ENCODE data around the gene IL4R. TPM values are rescaled to one million over a fixed set of nuclear protein-coding genes. Genes with fewer than 3 reads are reported as not detected.

Gene IL4R
- total RNA-seq (2021; ENCODE audit: unreplicated experiment) (28.9 TPM), Bru-seq, nascent RNA (percentile 59 among the genes with signal in this experiment), BruChase-seq, experiment 1, labeled RNA remaining after a 2-hour chase (percentile 60 among the genes with signal in this experiment), BruChase-seq, experiment 2, labeled RNA remaining after a 6-hour chase (percentile 60 among the genes with signal in this experiment)
- 22.2 TPM for polyA plus RNA-seq (2012; ENCODE audit: insufficient read length)
- long read RNA-seq, partial matches to known transcripts = 5 of 26 reads
- long read RNA-seq, other reads (novel, unspliced or antisense) = 16 of 26 reads

GRCh38 chr16:27313422-27314160, at the start of gene IL4R:
Gene IL4R (plus strand): TSS chr16:27313974. CDS start chr16:27340204, 26,230 bp downstream.
- no TSS peak for BruUV-seq (replicated peaks)
- peak within 1 kb of the TSS; percentile 78 to 88 for H3K4me3 ChIP-seq (ENCODE audit: low read depth in 2 of 2, low read length in 2 of 2)
- ChIA-PET POLR2A (no interaction called here), CTCF (no interaction called here)
- H3K27ac ChIP-seq (ENCODE audit: low read length) = peak within 1 kb of the TSS; percentile 74
- intact Hi-C loops (cut with micrococcal nuclease; ENCODE audit: unreplicated experiment) = no loop called here
- TF ChIP-seq REST (IDR thresholded peaks at IDR 0.05; ENCODE audit: insufficient read depth in 1 of 2, low read depth in 2 of 2, low read length in 1 of 2) = no peak
- 0 out of 2 replicates have a peak, but pooled peaks have one; percentile 31 for TF ChIP-seq SIN3A (IDR thresholded peaks at IDR 0.05; ENCODE audit: borderline replicate concordance, insufficient read depth, low read depth, low read length)
- TF ChIP-seq POLR2AphosphoS5 (IDR thresholded peaks at IDR 0.05; ENCODE audit: low read depth, low read length) = no peak
- TF ChIP-seq CTCF (IDR thresholded peaks at IDR 0.05) = no peak
- 0 out of 2 replicates have a peak, but pooled peaks have one; percentile 20 for TF ChIP-seq TCF7L2 (IDR thresholded peaks at IDR 0.05; ENCODE audit: low read depth, low read length)
- DNase-seq (ENCODE audit: low read depth, low spot score) (no peak), ATAC-seq (peak; percentile 83)
- H3K4me1 ChIP-seq (ENCODE audit: control insufficient read depth, insufficient read depth, low read length) = peaks cover 14% of the 10 kb centered on the region
- no peaks in the 10 kb centered on the region; the same call in 1 of the 2 replicates for H3K36me3 ChIP-seq (ENCODE audit: control insufficient read depth, insufficient read depth, low read length)
- H3K27me3 ChIP-seq (ENCODE audit: control insufficient read depth, insufficient read depth, low read length) = no peaks in the 10 kb centered on the region
- in situ Hi-C loops (cut with HindIII; ENCODE audit: low pct_unique_long_range_greater_than_20kb, low sequenced_read_pairs) = no loop called here
- H3K9me3 ChIP-seq (ENCODE audit: control insufficient read depth, insufficient read depth, low read depth, low read length) = no peaks in the 10 kb centered on the region

- intact Hi-C loops (cut with micrococcal nuclease; ENCODE audit: unreplicated experiment) = no loop called here
- Histone ChIP-seq H3K27me3 (ENCODE audit: control insufficient read depth, insufficient read depth, low read length) (no peaks in the 10 kb centered on the region), H3K4me1 (ENCODE audit: control insufficient read depth, insufficient read depth, low read length) (no peaks in the 10 kb centered on the region; the same call in 1 of the 2 replicates), H3K36me3 (ENCODE audit: control insufficient read depth, insufficient read depth, low read length) (no peaks in the 10 kb centered on the region), H3K9me3 (ENCODE audit: control insufficient read depth, insufficient read depth, low read depth, low read length) (no peaks in the 10 kb centered on the region), H3K27ac (ENCODE audit: low read length) (no peak overlapping the region), H3K4me3 (ENCODE audit: low read depth in 2 of 2, low read length in 2 of 2) (no peak overlapping the region)
- POLR2A ChIA-PET = no interaction called here
- in situ Hi-C loops (cut with HindIII; ENCODE audit: low pct_unique_long_range_greater_than_20kb, low sequenced_read_pairs) = no loop called here
- BruUV-seq (replicated peaks) = no TSS peak
- CTCF ChIA-PET = no interaction called here
- TF ChIP-seq TCF7L2 (IDR thresholded peaks at IDR 0.05; ENCODE audit: low read depth, low read length) (no peak), REST (IDR thresholded peaks at IDR 0.05; ENCODE audit: insufficient read depth in 1 of 2, low read depth in 2 of 2, low read length in 1 of 2) (no peak)
- DNase-seq (ENCODE audit: low read depth, low spot score) = no peak
- no peak for ATAC-seq
These were observed 49.6 kb upstream of the IL4R start for GRCh38 chr16:27264151-27264550.

Measured in Panc1 (cell line).